HEK293 (cell line): ENCODE results near the gene CYB5R3.

Experiments
- KLF1 ChIP-seq: fragments of 450-650 bp; formaldehyde crosslinking; IDR thresholded peaks from 2 replicates; pipeline ENCODE4 v1.5.1; 2016; ENCODE audit warnings: missing biosample characterization, missing genetic modification characterization
- YY1 ChIP-seq: fragments of 450-650 bp; formaldehyde crosslinking; IDR thresholded peaks from 2 replicates; pipeline ENCODE4 v1.5.1; 2018; ENCODE audit warnings: missing biosample characterization, missing genetic modification characterization
- ZNF140 ChIP-seq: fragments of 450-650 bp; formaldehyde crosslinking; IDR thresholded peaks from 2 replicates; pipeline ENCODE4 v1.5.1; 2016; ENCODE audit warnings: missing biosample characterization, missing genetic modification characterization
- ZNF274 ChIP-seq, 2 experiments: fragments of 200-500 bp in 1 of 2; fragments of 450-650 bp in 1 of 2; sonication (Bioruptor generic) in 1 of 2; formaldehyde crosslinking in 1 of 2; IDR thresholded peaks; 2 replicates each; pipeline versions ENCODE4 v1.5.1 to v1.6.1; 2014 to 2016; ENCODE audit warnings: borderline replicate concordance in 1 of 2, inconsistent platforms in 1 of 2, low read length in 1 of 2, missing biosample characterization in 1 of 2, missing genetic modification characterization in 1 of 2
- ZNF280D ChIP-seq: fragments of 450-650 bp; formaldehyde crosslinking; IDR thresholded peaks from 2 replicates; pipeline ENCODE4 v1.5.1; 2016; ENCODE audit warnings: missing biosample characterization, missing genetic modification characterization
- ZNF416 ChIP-seq: fragments of 450-650 bp; formaldehyde crosslinking; IDR thresholded peaks from 2 replicates; pipeline ENCODE4 v1.5.1; 2016; ENCODE audit warnings: missing biosample characterization, missing genetic modification characterization
- ZNF423 ChIP-seq: fragments of 450-650 bp; formaldehyde crosslinking; IDR thresholded peaks from 2 replicates; pipeline ENCODE4 v1.5.1; 2016; ENCODE audit warnings: missing biosample characterization, missing genetic modification characterization
- ZSCAN30 ChIP-seq: fragments of 450-650 bp; IDR thresholded peaks from 2 replicates; pipeline ENCODE4 v1.5.1; 2018; ENCODE audit warnings: missing biosample characterization, mild to moderate bottlenecking, missing genetic modification characterization, moderate library complexity
- TF ChIP-seq, protein P1 (sequence below): fragments of 450-650 bp; formaldehyde crosslinking; IDR thresholded peaks from 2 replicates; pipeline ENCODE4 v1.5.1; 2016; ENCODE audit warnings: missing biosample characterization, missing genetic modification characterization
- TF ChIP-seq, protein P2 (sequence below): sonication (generic); formaldehyde crosslinking; IDR thresholded peaks from 2 replicates; pipeline ENCODE4 v1.8.1; 2022; ENCODE audit warnings: mild to moderate bottlenecking, moderate library complexity, missing genetic modification reagents
- TF ChIP-seq, protein P3 (sequence below): fragments of 450-650 bp; IDR thresholded peaks from 2 replicates; pipeline ENCODE4 v1.5.1; 2018; ENCODE audit warnings: missing biosample characterization, mild to moderate bottlenecking, missing genetic modification characterization
- TF ChIP-seq, protein P4 (sequence below): fragments of 450-650 bp; formaldehyde crosslinking; IDR thresholded peaks from 2 replicates; pipeline ENCODE4 v1.5.1; 2016; ENCODE audit warnings: missing biosample characterization, missing genetic modification characterization

GRCh38 chr22:42692239-42693054 lies 43.3 kb upstream of the CYB5R3 start:
- TF ChIP-seq ZSCAN30 (tag by site-specific recombination) (no peak), KLF1 (tag by site-specific recombination) (no peak), ZNF280D (tag by site-specific recombination) (no peak), ZNF140 (tag by site-specific recombination) (no peak), ZNF416 (tag by site-specific recombination) (no peak), YY1 (tag by site-specific recombination) (no peak), ZNF423 (no peak), ZNF274 (IDR thresholded peaks at IDR 0.05; ENCODE audit: low read length) (no peak), ZNF274 (tag by site-specific recombination; IDR thresholded peaks at IDR 0.05; ENCODE audit: borderline replicate concordance) (no peak)
- TF ChIP-seq, protein P1, sequence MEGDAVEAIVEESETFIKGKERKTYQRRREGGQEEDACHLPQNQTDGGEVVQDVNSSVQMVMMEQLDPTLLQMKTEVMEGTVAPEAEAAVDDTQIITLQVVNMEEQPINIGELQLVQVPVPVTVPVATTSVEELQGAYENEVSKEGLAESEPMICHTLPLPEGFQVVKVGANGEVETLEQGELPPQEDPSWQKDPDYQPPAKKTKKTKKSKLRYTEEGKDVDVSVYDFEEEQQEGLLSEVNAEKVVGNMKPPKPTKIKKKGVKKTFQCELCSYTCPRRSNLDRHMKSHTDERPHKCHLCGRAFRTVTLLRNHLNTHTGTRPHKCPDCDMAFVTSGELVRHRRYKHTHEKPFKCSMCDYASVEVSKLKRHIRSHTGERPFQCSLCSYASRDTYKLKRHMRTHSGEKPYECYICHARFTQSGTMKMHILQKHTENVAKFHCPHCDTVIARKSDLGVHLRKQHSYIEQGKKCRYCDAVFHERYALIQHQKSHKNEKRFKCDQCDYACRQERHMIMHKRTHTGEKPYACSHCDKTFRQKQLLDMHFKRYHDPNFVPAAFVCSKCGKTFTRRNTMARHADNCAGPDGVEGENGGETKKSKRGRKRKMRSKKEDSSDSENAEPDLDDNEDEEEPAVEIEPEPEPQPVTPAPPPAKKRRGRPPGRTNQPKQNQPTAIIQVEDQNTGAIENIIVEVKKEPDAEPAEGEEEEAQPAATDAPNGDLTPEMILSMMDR (tag by site-specific recombination): no peak
- TF ChIP-seq, protein P2, sequence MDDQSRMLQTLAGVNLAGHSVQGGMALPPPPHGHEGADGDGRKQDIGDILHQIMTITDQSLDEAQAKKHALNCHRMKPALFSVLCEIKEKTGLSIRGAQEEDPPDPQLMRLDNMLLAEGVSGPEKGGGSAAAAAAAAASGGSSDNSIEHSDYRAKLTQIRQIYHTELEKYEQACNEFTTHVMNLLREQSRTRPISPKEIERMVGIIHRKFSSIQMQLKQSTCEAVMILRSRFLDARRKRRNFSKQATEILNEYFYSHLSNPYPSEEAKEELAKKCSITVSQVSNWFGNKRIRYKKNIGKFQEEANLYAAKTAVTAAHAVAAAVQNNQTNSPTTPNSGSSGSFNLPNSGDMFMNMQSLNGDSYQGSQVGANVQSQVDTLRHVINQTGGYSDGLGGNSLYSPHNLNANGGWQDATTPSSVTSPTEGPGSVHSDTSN (CRISPR knock-in tag): no peak
- TF ChIP-seq, protein P3, sequence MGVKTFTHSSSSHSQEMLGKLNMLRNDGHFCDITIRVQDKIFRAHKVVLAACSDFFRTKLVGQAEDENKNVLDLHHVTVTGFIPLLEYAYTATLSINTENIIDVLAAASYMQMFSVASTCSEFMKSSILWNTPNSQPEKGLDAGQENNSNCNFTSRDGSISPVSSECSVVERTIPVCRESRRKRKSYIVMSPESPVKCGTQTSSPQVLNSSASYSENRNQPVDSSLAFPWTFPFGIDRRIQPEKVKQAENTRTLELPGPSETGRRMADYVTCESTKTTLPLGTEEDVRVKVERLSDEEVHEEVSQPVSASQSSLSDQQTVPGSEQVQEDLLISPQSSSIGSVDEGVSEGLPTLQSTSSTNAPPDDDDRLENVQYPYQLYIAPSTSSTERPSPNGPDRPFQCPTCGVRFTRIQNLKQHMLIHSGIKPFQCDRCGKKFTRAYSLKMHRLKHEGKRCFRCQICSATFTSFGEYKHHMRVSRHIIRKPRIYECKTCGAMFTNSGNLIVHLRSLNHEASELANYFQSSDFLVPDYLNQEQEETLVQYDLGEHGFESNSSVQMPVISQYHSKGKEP (tag by site-specific recombination): no peak
- TF ChIP-seq, protein P4, sequence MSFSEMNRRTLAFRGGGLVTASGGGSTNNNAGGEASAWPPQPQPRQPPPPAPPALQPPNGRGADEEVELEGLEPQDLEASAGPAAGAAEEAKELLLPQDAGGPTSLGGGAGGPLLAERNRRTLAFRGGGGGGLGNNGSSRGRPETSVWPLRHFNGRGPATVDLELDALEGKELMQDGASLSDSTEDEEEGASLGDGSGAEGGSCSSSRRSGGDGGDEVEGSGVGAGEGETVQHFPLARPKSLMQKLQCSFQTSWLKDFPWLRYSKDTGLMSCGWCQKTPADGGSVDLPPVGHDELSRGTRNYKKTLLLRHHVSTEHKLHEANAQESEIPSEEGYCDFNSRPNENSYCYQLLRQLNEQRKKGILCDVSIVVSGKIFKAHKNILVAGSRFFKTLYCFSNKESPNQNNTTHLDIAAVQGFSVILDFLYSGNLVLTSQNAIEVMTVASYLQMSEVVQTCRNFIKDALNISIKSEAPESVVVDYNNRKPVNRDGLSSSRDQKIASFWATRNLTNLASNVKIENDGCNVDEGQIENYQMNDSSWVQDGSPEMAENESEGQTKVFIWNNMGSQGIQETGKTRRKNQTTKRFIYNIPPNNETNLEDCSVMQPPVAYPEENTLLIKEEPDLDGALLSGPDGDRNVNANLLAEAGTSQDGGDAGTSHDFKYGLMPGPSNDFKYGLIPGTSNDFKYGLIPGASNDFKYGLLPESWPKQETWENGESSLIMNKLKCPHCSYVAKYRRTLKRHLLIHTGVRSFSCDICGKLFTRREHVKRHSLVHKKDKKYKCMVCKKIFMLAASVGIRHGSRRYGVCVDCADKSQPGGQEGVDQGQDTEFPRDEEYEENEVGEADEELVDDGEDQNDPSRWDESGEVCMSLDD (tag by site-specific recombination): no peak
